Thyroid gland (tissue), 4 donors: ENCODE data around the gene RNF26.

ENCODE experiments used
- CTCF ChIP-seq, 6 experiments: fragments of 200-600 bp in 3 of 6; fragments of 450-650 bp in 3 of 6; sonication (generic) in 3 of 6; IDR thresholded peaks; one replicate each; pipeline ENCODE4 v1.5.1; 2016 to 2019; ENCODE audit warnings: antibody characterized with exemption in 6 of 6, mild to moderate bottlenecking in 2 of 6, inconsistent platforms in 1 of 6, moderate library complexity in 1 of 6
- POLR2A ChIP-seq, 2 donors: fragments of 450-650 bp; IDR thresholded peaks; one replicate each; pipeline ENCODE4 v1.6.1; 2017; ENCODE audit warnings: antibody characterized with exemption in 2 of 2, mild to moderate bottlenecking in 2 of 2, moderate library complexity in 1 of 2

- TF ChIP-seq POLR2A (IDR thresholded peaks at IDR 0.05) (no peak), CTCF (IDR thresholded peaks at IDR 0.05) (no peak)
Observed at GRCh38 chr11:119380827-119381180, 46.5 kb downstream of the RNF26 start.
